Measurements from ENCODE around the gene TUBGCP5. TPM values are rescaled to one million over a fixed set of nuclear protein-coding genes. Genes with fewer than 3 reads are reported as not detected.

TUBGCP5 gene
- total RNA-seq, 4 donors from 2014 or later = 21.9 to 48.4 (median 24.8) TPM

DNA sequence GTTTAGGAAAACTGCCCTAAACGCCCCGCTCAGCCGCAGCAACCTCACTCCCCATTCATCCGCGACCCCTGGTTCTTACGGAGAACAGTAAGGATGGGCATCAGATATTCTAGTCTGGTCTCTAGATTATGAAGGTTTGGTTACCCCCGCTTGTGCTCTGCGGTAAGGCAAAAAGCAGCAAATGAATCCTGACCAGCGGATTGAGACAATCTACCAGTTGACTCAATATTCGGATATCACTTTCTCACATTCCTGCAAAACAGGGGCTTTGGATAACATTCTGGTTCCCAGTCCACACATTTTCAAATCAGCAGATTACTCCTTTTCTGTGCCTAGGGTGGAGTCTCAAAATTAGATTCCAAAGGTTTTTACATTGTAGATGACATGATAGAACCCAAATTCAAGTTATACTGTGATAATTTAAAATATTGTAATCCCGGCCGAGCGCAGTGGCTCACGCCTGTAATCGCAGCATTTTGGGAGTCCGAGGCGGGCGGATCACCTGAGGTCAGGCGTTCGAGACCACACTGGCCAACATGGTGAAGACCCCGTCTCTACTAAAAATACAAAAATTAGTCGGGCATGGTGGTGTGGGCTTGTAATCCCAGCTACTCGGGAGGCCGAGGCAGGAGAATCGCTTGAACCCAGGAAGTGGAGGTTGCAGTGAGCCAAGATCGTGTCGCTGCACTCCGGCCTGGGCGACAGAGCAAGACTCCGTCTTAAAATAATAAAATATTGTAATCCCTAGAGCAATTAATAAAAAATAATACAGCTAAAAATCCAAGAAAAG, 58.1 kb downstream of the TUBGCP5 start:
- H3K27me3 ChIP-seq = no peaks in the 10 kb centered on the region
- TF ChIP-seq POLR2A (IDR thresholded peaks at IDR 0.05) = no peak
- TF ChIP-seq, protein P1, sequence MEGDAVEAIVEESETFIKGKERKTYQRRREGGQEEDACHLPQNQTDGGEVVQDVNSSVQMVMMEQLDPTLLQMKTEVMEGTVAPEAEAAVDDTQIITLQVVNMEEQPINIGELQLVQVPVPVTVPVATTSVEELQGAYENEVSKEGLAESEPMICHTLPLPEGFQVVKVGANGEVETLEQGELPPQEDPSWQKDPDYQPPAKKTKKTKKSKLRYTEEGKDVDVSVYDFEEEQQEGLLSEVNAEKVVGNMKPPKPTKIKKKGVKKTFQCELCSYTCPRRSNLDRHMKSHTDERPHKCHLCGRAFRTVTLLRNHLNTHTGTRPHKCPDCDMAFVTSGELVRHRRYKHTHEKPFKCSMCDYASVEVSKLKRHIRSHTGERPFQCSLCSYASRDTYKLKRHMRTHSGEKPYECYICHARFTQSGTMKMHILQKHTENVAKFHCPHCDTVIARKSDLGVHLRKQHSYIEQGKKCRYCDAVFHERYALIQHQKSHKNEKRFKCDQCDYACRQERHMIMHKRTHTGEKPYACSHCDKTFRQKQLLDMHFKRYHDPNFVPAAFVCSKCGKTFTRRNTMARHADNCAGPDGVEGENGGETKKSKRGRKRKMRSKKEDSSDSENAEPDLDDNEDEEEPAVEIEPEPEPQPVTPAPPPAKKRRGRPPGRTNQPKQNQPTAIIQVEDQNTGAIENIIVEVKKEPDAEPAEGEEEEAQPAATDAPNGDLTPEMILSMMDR (IDR thresholded peaks at IDR 0.05) = no peak
- peaks cover 6 to 12% of the 10 kb centered on the region in 2 donors for H3K4me1 ChIP-seq
- WGBS, 2 donors = 64 to 75% methylated on average over 25 to 30 of the region's 30 CpGs
- no peaks in the 10 kb centered on the region for H3K9me3 ChIP-seq
- H3K4me3 ChIP-seq (replicated peaks in 1 of 3) = peak overlapping the region in 2 of 3 donors; percentile 90 to 98
- no peak for DNase-seq
- peak overlapping the region; percentile 75 to 89 (median 84) for H3K27ac ChIP-seq
- intact Hi-C loops (cut with DNase I) = loop anchor here (5.0 kb wide), 1 partner anchor 56 kb away; the partner anchor contains the start of gene TUBGCP5
- no peaks in the 10 kb centered on the region for H3K36me3 ChIP-seq

DNA sequence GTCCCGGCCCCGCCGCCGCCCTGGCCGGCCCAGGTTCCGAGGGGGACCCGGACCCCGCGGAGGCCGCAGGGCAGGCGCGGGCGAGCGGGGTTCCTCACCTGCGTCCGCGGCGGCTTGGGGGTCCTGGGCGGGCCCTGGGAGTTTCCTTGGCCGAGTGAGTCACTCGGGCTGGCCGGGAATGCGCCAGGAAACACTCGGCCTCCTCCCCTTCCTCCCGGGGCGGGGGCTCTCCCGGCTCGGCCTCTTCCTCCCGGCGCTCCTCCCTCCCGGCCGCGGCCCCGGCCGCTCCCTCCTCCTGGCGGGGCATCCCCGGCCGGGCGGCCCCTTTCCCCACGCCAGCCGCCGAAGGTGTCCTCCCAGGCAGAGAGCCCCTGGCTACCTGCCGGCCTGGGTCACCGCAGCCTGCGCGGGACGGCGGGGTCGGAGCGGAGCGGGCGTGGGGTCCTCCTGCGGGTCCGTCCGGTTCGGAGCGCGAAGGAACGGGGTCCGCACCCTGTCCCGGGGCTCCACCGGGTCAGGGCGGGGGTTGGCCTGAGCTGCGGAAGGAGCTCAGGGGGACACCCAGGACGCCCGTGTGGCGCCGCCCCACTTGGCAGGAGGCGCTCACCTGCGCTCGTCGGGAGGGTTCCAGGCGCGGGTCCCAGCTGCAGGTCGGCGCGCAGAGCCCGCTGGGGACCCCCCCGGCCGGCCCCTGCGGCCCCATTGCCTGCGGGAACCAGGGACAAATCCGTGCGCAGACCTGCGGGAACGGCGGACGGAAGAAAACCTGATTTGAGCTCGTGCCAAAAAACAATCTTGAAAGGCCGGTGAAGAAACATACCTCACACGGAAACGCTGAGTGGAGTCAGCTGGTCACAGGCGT, 58.9 kb downstream of the TUBGCP5 start, which contains the start of gene CYFIP1:
Gene CYFIP1 (minus strand): TSS at position 180 of the 862 bp plus-strand sequence. CDS start 33,083 bp downstream, outside the sequence.
- peak; percentile 86 to 89 for DNase-seq
- peak within 1 kb of the TSS; percentile 76 to 98 (median 90) for H3K4me3 ChIP-seq (replicated peaks in 1 of 3)
- WGBS, 2 donors = 0 to 1% methylated on average over 13 to 22 of the region's 93 CpGs

DNA sequence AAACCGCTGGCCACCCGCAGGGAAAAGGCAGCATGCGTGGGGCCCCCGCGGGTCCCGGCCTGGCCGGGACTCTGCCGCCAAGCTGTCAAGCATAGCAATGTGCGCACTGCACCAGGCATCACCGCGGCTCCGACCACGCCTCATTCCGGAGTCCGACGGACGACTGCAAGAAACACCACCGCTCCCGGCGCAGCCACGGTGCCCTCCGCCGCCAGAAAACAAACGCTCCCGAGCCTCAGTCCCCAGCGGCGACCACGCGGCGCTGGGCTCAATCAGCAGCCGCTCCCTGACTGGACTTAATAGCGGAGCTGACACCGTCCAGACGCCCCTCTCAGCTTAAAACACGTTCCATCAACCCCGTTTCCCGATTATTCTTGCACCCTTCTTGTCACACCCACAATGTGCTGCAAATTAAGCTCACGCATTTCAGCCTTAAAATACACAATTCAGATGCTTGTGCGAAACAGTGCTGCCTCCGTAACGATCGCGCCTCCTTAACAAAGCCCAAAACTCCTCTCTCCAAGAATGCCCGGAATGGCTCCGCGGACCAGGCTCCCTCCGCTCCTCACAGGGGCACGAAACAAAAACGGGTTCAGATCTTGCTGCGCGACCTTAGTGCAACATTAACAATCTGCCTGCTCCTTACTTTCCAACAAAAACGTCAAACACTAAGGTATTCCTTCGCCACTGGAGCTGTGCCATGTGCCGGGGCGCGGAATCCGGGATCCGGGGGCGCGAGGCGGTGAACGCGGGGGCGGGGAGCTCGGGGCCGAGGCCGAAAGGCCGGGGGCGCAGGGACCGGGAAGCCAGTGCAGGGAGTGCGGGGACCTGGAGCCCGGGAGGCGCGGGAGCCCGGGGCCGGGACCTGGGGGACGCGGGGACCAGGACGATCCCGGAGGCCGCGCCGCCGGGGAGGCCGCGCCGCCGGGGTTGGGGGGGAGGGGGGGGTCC, 59.9 kb downstream of the TUBGCP5 start:
- Histone ChIP-seq H3K4me3 (replicated peaks in 1 of 3) (peak overlapping the region; percentile 76 to 98 (median 90)), H3K4me1 (peaks cover 6 to 12% of the 10 kb centered on the region in 2 donors), H3K27ac (peak overlapping the region; percentile 75 to 89 (median 84)), H3K36me3 (no peaks in the 10 kb centered on the region), H3K9me3 (no peaks in the 10 kb centered on the region), H3K27me3 (no peaks in the 10 kb centered on the region)
- peak in 1 of 2 donors; percentile 9 for TF ChIP-seq POLR2A (IDR thresholded peaks at IDR 0.05)
- TF ChIP-seq, protein P1 (IDR thresholded peaks at IDR 0.05) = peak in 1 of 6 experiments; percentile 13
- peak; percentile 67 for DNase-seq
- intact Hi-C loops (cut with DNase I) = loop anchor here (5.0 kb wide), 1 partner anchor 58 kb away; the partner anchor contains the start of gene TUBGCP5
- WGBS, 2 donors = 0 to 2% methylated on average over 20 to 51 of the region's 88 CpGs

More for the DNA sequence above, 58.9 kb downstream of the TUBGCP5 start, which contains the start of gene CYFIP1:
- intact Hi-C loops (cut with DNase I) = loop anchor here (5.0 kb wide), 1 partner anchor 57 kb away; the partner anchor contains the start of gene TUBGCP5
- Histone ChIP-seq H3K9me3 (no peaks in the 10 kb centered on the region), H3K36me3 (no peaks in the 10 kb centered on the region), H3K4me1 (peaks cover 6 to 12% of the 10 kb centered on the region in 2 donors), H3K27me3 (no peaks in the 10 kb centered on the region), H3K27ac (peak within 1 kb of the TSS; percentile 75 to 89 (median 84))
- TF ChIP-seq, protein P1 (IDR thresholded peaks at IDR 0.05) = no peak
- TF ChIP-seq POLR2A (IDR thresholded peaks at IDR 0.05) = peak in 1 of 2 donors; percentile 74

DNA sequence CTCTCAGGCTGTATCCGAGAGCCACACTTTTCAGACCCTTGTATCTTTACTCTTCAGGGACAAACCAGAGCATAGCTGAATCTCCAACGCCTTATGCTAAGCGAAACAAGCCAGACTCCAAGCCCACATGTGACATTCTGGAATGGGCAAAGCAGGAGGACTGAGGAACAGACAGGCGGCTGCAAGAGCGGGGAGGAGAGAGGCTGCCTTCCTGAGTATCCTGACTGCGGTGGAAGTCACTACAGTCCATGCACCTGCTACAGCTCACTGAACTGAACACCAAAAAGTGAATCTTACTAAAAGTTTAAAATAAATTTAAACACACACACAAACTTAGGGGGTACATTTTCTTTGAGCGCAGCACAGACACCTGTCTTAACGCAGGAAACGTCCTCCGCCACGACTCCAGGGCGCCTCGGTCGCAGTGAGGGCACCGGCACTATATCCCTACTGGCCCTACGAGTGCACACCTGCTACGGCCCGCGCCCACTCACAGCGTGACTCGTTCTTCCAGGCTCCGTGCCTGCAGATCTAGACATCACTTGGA, 60.6 kb downstream of the TUBGCP5 start:
- no peak for TF ChIP-seq POLR2A (IDR thresholded peaks at IDR 0.05)
- TF ChIP-seq, protein P1 (IDR thresholded peaks at IDR 0.05) = no peak
- no peak for DNase-seq
- WGBS, 2 donors = 16 to 22% methylated on average over 20 to 21 of the region's 22 CpGs
- Histone ChIP-seq H3K27me3 (no peaks in the 10 kb centered on the region), H3K27ac (no peak overlapping the region), H3K4me1 (peaks cover 6 to 12% of the 10 kb centered on the region in 2 donors), H3K9me3 (no peaks in the 10 kb centered on the region), H3K36me3 (no peaks in the 10 kb centered on the region), H3K4me3 (replicated peaks in 1 of 3) (peak overlapping the region; percentile 76 to 98 (median 90))
- intact Hi-C loops (cut with DNase I) = no loop called here
